Endodermal cell (in vitro differentiated cells): ENCODE measurements around the gene SERF2. TPM values are rescaled to one million over a fixed set of nuclear protein-coding genes. Genes with fewer than 3 reads are reported as not detected.
"Not testable (repeated sequence)": the region's sequence is repeated elsewhere in the genome, so short reads cannot be mapped to it uniquely, and the experiment has no call there.

Experiments
- DNase-seq: peaks from one replicate; pipeline ENCODE4 v3.0.0-alpha.2; 2017
- H3K27ac ChIP-seq: 2 replicates; pipeline ENCODE4 v1.5.1; 2013; ENCODE audit warnings: mild to moderate bottlenecking, low read depth, low read length, moderate library complexity
- H3K27me3 ChIP-seq: 2 replicates; pipeline ENCODE4 v1.6.1; 2013; ENCODE audit warnings: mild to moderate bottlenecking, low read length, moderate library complexity; ENCODE audit not compliant: insufficient read depth, control insufficient read depth, poor library complexity, severe bottlenecking
- H3K36me3 ChIP-seq: 2 replicates; pipeline ENCODE4 v1.7.0; 2013; ENCODE audit warnings: mild to moderate bottlenecking, low read length, moderate library complexity; ENCODE audit not compliant: control insufficient read depth, insufficient read depth
- H3K4me1 ChIP-seq: one replicate; pipeline ENCODE4 v1.7.0; 2013; ENCODE audit warnings: low read length; ENCODE audit not compliant: control insufficient read depth, insufficient read depth
- H3K4me3 ChIP-seq: 2 replicates; pipeline ENCODE4 v1.5.1; 2013; ENCODE audit warnings: mild to moderate bottlenecking, low read length, moderate library complexity
- H3K9ac ChIP-seq: 2 replicates; pipeline ENCODE4 v1.6.1; 2013; ENCODE audit warnings: mild to moderate bottlenecking, low read length, moderate library complexity; ENCODE audit not compliant: poor library complexity, severe bottlenecking; ENCODE audit errors: extremely low read depth
- H3K9me3 ChIP-seq: 2 replicates; pipeline ENCODE4 v1.6.1; 2013; ENCODE audit warnings: mild to moderate bottlenecking, low read length, moderate library complexity; ENCODE audit not compliant: control insufficient read depth
- H3K27ac Mint-ChIP-seq: 2 replicates; pipeline ENCODE4 v1.8.0; 2020; ENCODE audit warnings: mixed read lengths
- H3K27me3 Mint-ChIP-seq: 2 replicates; pipeline ENCODE4 v1.8.0; 2021; ENCODE audit warnings: mild to moderate bottlenecking, mixed read lengths; ENCODE audit not compliant: insufficient read depth
- H3K36me3 Mint-ChIP-seq: 2 replicates; pipeline ENCODE4 v1.8.0; 2020; ENCODE audit warnings: low read depth, mixed read lengths
- H3K4me1 Mint-ChIP-seq: 2 replicates; pipeline ENCODE4 v1.8.0; 2020; ENCODE audit warnings: mixed read lengths
- H3K4me3 Mint-ChIP-seq: 2 replicates; pipeline ENCODE4 v1.8.0; 2020; ENCODE audit warnings: mild to moderate bottlenecking, moderate library complexity, mixed read lengths
- H3K9me3 Mint-ChIP-seq: 2 replicates; pipeline ENCODE4 v1.8.0; 2020; ENCODE audit warnings: mild to moderate bottlenecking, mixed read lengths
- WGBS, 2 experiments: methylation state at CpG; one replicate each; pipeline versions ENCODE4 v1.1.5 to v1.1.7; 2013; ENCODE audit warnings: missing lambda C conversion rate in 2 of 2, mixed read lengths in 1 of 2; ENCODE audit not compliant: insufficient coverage in 1 of 2, insufficient read length in 1 of 2; 5-methylcytosine and 5-hydroxymethylcytosine counted together
- total RNA-seq, 2 donors: library from RNA; stranded (reverse); fragmentation: NEBNext Ultra II Directional in 1 of 2; extraction: Animal tissue kit (Norgen Biotek cat#: 25700) in 1 of 2; gene quantifications; 2 replicates in 1 of 2; 3 replicates in 1 of 2; pipeline ENCODE4 v1.2.1, GENCODE V29; 2021
- TF ChIP-seq, protein P1 (sequence below): fragments of 200-600 bp; sonication (generic); conservative IDR thresholded peaks from 2 replicates; pipeline ENCODE4 v1.5.0; 2021; ENCODE audit warnings: antibody characterized with exemption, mild to moderate bottlenecking

SERF2 gene
- total RNA-seq, 2 donors from 2014 or later = 613 to 648 TPM

DNA sequence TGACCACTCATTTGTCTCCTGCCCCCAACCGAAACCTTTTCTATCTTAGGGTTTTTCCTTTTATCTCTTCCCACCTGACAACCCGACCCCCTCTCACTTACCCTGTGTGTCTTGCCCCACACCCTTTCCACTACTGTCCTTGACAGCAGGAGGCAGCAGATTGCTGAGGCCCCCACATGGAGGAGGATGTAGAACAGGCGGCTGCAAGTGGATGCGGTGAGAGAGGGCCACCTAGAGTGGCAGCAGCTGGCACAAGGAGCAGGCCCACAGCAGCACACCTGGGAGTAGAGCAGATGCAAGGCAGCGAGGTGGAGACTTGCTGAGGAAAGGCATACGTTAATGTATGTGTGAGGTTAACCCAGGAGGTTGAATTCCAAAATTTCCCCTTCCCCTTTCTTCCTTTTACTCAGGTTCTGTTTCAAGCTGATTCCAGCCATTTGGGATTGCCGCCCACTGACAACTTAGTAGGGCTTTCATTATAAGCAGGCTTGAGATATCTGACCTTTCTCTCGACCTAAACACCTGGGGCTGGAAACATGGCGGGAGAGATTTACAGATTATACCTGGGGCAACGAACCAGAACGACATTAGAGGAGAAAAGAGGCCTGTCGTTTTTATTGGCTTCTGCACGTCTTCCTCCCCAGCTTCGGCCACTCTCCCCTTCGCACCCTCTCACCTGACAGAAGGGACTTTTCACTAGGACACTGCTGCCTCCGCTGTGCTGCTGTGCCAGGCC, 7.3 kb downstream of the SERF2 start:
- Mint-ChIP-seq H3K27ac (peak overlapping the region; percentile 98), H3K36me3 (peaks cover 45% of the 10 kb centered on the region), H3K27me3 (no peaks in the 10 kb centered on the region), H3K4me1 (peaks cover 52% of the 10 kb centered on the region), H3K9me3 (no peaks in the 10 kb centered on the region), H3K4me3 (peak overlapping the region; percentile 87)
- DNase-seq = peak; percentile 61
- peak overlapping the region; percentile 47 for H3K27ac ChIP-seq
- TF ChIP-seq, protein P1, sequence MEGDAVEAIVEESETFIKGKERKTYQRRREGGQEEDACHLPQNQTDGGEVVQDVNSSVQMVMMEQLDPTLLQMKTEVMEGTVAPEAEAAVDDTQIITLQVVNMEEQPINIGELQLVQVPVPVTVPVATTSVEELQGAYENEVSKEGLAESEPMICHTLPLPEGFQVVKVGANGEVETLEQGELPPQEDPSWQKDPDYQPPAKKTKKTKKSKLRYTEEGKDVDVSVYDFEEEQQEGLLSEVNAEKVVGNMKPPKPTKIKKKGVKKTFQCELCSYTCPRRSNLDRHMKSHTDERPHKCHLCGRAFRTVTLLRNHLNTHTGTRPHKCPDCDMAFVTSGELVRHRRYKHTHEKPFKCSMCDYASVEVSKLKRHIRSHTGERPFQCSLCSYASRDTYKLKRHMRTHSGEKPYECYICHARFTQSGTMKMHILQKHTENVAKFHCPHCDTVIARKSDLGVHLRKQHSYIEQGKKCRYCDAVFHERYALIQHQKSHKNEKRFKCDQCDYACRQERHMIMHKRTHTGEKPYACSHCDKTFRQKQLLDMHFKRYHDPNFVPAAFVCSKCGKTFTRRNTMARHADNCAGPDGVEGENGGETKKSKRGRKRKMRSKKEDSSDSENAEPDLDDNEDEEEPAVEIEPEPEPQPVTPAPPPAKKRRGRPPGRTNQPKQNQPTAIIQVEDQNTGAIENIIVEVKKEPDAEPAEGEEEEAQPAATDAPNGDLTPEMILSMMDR = peak; percentile 14
- no peak overlapping the region for H3K4me3 ChIP-seq
- H3K4me1 ChIP-seq = peaks cover 26% of the 10 kb centered on the region
- WGBS, 2 experiments = 90 to 97% methylated on average over 9 to 16 of the region's 16 CpGs
- H3K9me3 ChIP-seq = no peaks in the 10 kb centered on the region
- H3K9ac ChIP-seq = no peak overlapping the region
- no peaks in the 10 kb centered on the region for H3K27me3 ChIP-seq
- peaks cover 62% of the 10 kb centered on the region for H3K36me3 ChIP-seq

DNA sequence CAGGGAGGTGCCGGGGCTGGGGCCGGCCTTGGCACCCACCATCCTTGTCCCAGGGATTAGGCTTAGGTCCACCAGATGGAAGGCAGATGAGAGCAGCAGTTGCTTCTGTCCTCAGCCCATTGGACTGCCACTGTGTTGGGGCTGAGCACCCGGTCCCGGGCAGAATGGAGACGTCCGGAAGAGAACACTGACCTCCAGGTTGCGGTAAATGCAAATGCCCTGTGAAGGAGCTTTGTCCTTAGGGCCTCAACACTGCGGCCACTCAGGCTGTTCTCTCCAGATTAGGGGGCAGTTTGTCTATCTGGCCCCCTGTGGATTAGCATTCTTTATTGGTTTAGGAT, 7.8 kb downstream of the SERF2 start, which contains the start of gene SERINC4:
Gene SERINC4, minus strand, starts transcription at position 276 of the 341 bp plus-strand sequence. Its CDS starts 234 bp downstream, at position 42.
- H3K27me3 Mint-ChIP-seq = no peaks in the 10 kb centered on the region
- H3K27ac ChIP-seq = peak within 1 kb of the TSS; percentile 47
- H3K4me1 ChIP-seq = peaks cover 21% of the 10 kb centered on the region
- H3K9me3 ChIP-seq = no peaks in the 10 kb centered on the region
- H3K9me3 Mint-ChIP-seq = no peaks in the 10 kb centered on the region
- H3K36me3 ChIP-seq = peaks cover 62% of the 10 kb centered on the region
- peaks cover 46% of the 10 kb centered on the region for H3K4me1 Mint-ChIP-seq
- DNase-seq = no peak
- peak within 1 kb of the TSS; percentile 93 for H3K4me3 ChIP-seq
- H3K36me3 Mint-ChIP-seq = peaks cover 45% of the 10 kb centered on the region
- no peaks in the 10 kb centered on the region for H3K27me3 ChIP-seq
- peak within 1 kb of the TSS; percentile 98 for H3K27ac Mint-ChIP-seq
- peak within 1 kb of the TSS; percentile 75 for H3K9ac ChIP-seq
- H3K4me3 Mint-ChIP-seq = peak within 1 kb of the TSS; percentile 87
- 96 to 98% methylated on average over 6 to 8 of the region's 8 CpGs for WGBS, 2 experiments
- TF ChIP-seq, protein P1 = no peak

DNA sequence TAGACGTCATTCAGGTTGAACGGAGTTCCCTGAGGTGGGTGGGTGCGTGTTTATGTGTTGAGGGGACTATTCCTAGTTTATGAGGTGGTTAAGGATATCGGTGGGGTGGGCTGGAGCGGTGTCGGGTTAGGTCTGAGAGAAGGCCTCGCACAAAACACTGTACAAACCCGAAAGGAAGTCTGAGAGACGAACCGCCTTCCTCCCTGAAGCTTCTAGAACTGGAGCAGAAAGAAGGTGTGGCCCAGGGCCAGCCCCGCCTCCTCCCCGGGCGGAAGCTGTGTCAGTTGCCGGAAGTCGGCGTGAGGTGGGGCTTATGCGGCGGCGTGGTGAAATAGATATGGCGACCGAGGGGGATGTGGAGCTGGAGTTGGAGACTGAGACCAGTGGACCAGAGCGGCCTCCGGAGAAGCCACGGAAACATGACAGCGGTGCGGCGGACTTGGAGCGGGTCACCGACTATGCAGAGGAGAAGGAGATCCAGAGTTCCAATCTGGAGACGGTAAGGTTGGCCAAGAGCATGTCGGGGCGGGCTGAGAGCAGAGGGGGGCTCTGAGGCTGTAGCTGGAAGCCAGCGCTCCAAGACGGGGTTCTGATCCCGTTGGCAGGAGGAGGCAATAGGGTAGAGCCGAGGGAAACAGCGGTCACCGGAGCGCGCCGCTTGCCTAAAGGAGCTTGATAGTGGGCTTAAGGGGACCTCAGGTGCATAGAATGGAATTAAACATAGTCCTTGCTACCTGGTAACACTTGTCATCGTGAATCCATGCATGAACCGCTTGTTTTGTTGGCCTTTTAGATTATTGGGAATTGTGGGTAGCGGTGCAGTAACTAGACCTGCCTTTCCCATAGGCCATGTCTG, 8.4 kb downstream of the SERF2 start, which contains the start of gene HYPK:
Gene HYPK, plus strand, starts transcription at position 314 of the 856 bp plus-strand sequence. Its CDS starts 24 bp downstream, at position 338.
- Histone ChIP-seq H3K36me3 (peaks cover 62% of the 10 kb centered on the region), H3K4me3 (peak within 1 kb of the TSS; percentile 93), H3K9me3 (no peaks in the 10 kb centered on the region), H3K9ac (peak within 1 kb of the TSS; percentile 75), H3K27ac (peak within 1 kb of the TSS; percentile 47), H3K27me3 (no peaks in the 10 kb centered on the region), H3K4me1 (peaks cover 15% of the 10 kb centered on the region)
- peaks cover 40% of the 10 kb centered on the region for H3K4me1 Mint-ChIP-seq
- peaks cover 45% of the 10 kb centered on the region for H3K36me3 Mint-ChIP-seq
- DNase-seq = peak; percentile 95
- H3K4me3 Mint-ChIP-seq = peak within 1 kb of the TSS; percentile 87
- peak within 1 kb of the TSS; percentile 98 for H3K27ac Mint-ChIP-seq
- TF ChIP-seq, protein P1 = no peak
- WGBS, 2 experiments = 7 to 10% methylated on average over 26 to 44 of the region's 44 CpGs
- no peaks in the 10 kb centered on the region for H3K27me3 Mint-ChIP-seq
- no peaks in the 10 kb centered on the region for H3K9me3 Mint-ChIP-seq

DNA sequence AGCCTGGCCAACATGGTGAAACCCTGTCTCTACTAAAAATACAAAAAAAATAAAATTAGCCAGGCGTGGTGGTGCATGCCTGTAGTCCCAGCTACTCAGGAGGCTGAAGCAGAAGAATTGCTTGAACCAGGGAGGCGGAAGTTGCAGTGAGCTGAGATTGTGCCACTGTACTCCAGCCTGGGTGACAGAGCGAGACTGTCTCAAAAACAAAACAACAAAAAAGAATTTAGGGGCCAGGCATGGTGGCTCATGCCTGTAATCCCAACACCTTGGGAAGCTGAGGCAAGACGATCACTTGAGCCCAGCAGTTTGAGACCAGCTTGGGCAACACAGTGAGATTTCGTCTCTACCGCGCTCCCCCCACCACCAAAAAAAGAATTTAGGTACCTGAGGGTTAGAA, 10.6 kb downstream of the SERF2 start:
- Histone ChIP-seq H3K4me1 (peaks cover 11% of the 10 kb centered on the region), H3K36me3 (peaks cover 63% of the 10 kb centered on the region)
- not testable (repeated sequence) for H3K27ac ChIP-seq, H3K9me3 ChIP-seq, H3K27ac Mint-ChIP-seq, DNase-seq, H3K9ac ChIP-seq, H3K4me3 Mint-ChIP-seq, H3K9me3 Mint-ChIP-seq, H3K27me3 ChIP-seq, H3K27me3 Mint-ChIP-seq, H3K4me3 ChIP-seq
- Mint-ChIP-seq H3K4me1 (peaks cover 28% of the 10 kb centered on the region), H3K36me3 (peaks cover 49% of the 10 kb centered on the region)
- whole genome bisulfite sequencing, 2 experiments = 90 to 97% methylated on average over 4 to 5 of the region's 7 CpGs
